Heart left ventricle (tissue), 13 donors: ENCODE data around the gene C1orf35.

Experiments used
- POLR2A ChIP-seq, 2 donors: fragments of 450-650 bp; IDR thresholded peaks; one replicate each; pipeline ENCODE4 v1.6.1; 2017; ENCODE audit warnings: antibody characterized with exemption in 2 of 2, mild to moderate bottlenecking in 2 of 2, moderate library complexity in 2 of 2
- TF ChIP-seq, protein P1 (sequence below), 12 donors: fragments of 200-600 bp; sonication (generic) in 4 of 12; IDR thresholded peaks; one replicate each; pipeline versions ENCODE4 v1.5.0 to v1.8.0; 2018 to 2022; ENCODE audit warnings: antibody characterized with exemption in 12 of 12, mild to moderate bottlenecking in 5 of 12
- donor health status: ischemic (EF 13 %, LVEDD 7.1; RV severe dilation, severe dysfunction).
- donor health status: DM: no; HTN: yes; CAD: no.
- donor health status: DM: no; HTN: no; CAD: no.
- donor health status: ischemic (EF 25% LVEDD 6.9; RV normal size, moderate dysfunction).
- donor health status: ischemic (EF 25% LVEDD 5.7; RV mildly dilated, moderate dysfunction).
- donor health status: ischemic (EF 35%, LVEDD 5.7; RV mildly dilated, moderate dysfunction).
- donor health status: nonischemic (EF 11% LVEDD 7.7; RV severe dilation, severe dysfunction).
- donor health status: DM: yes; HTN: yes; CAD: no.
- donor health status: PGD.
- donor health status: ischemic (EF 29% LVEDD 5.4; RV normal size, mild dysfunction).
- donor health status: nonischemic (EF 23%, LVEDD 6.1; RV moderate dilation, normal function).

DNA sequence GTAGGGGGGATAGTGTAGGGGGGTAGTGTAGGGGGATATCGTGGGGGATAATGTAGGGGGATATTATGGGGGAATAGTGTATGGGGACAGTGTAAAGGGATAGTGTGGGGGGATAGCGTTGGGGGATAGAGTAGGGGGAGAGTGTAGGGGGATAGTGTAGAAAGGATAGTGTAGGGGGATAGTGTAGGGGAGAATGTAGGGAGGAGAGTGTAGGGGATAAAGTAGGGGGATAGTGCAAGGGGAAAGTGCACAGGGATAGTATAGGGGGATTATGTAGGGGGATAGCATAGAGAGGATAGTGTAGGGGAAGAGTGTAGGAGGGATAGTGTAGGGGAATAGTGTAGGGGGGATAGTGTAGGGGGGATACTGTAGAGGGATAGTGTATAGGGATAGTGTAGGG is 33.0 kb downstream of the C1orf35 start:
- TF ChIP-seq, protein P1, sequence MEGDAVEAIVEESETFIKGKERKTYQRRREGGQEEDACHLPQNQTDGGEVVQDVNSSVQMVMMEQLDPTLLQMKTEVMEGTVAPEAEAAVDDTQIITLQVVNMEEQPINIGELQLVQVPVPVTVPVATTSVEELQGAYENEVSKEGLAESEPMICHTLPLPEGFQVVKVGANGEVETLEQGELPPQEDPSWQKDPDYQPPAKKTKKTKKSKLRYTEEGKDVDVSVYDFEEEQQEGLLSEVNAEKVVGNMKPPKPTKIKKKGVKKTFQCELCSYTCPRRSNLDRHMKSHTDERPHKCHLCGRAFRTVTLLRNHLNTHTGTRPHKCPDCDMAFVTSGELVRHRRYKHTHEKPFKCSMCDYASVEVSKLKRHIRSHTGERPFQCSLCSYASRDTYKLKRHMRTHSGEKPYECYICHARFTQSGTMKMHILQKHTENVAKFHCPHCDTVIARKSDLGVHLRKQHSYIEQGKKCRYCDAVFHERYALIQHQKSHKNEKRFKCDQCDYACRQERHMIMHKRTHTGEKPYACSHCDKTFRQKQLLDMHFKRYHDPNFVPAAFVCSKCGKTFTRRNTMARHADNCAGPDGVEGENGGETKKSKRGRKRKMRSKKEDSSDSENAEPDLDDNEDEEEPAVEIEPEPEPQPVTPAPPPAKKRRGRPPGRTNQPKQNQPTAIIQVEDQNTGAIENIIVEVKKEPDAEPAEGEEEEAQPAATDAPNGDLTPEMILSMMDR (IDR thresholded peaks at IDR 0.05) = no peak
- TF ChIP-seq POLR2A (IDR thresholded peaks at IDR 0.05) = no peak
